Liver (tissue), 9 donors: ENCODE measurements around the gene SHF. TPM values are rescaled to one million over a fixed set of nuclear protein-coding genes. Genes with fewer than 3 reads are reported as not detected.

ENCODE experiments used
- DNase-seq: peaks from one replicate; pipeline ENCODE4 v3.0.0-alpha.2; 2017; ENCODE audit warnings: low spot score
- H3K27ac ChIP-seq, 2 donors: one replicate each; pipeline ENCODE4 v1.7.0; 2013; ENCODE audit warnings: inconsistent platforms in 2 of 2, low read length in 2 of 2, control low read depth in 1 of 2, low read depth in 1 of 2, mild to moderate bottlenecking in 1 of 2
- H3K27me3 ChIP-seq, 4 donors: one replicate each; pipeline versions ENCODE4 v1.6.1 to v1.7.0; 2013; ENCODE audit warnings: low read length in 3 of 4, inconsistent platforms in 1 of 4, mild to moderate bottlenecking in 1 of 4, moderate library complexity in 1 of 4; ENCODE audit not compliant: control insufficient read depth in 4 of 4, insufficient read depth in 4 of 4
- H3K36me3 ChIP-seq, 4 donors: one replicate each; pipeline versions ENCODE4 v1.6.1 to v1.7.0; 2013; ENCODE audit warnings: low read length in 3 of 4, mild to moderate bottlenecking in 3 of 4, low read depth in 1 of 4, moderate library complexity in 1 of 4; ENCODE audit not compliant: control insufficient read depth in 4 of 4, insufficient read depth in 3 of 4
- H3K4me1 ChIP-seq, 4 donors: one replicate each; pipeline versions ENCODE4 v1.6.1 to v1.7.0; 2013; ENCODE audit warnings: low read length in 3 of 4, mild to moderate bottlenecking in 3 of 4, moderate library complexity in 1 of 4; ENCODE audit not compliant: control insufficient read depth in 4 of 4, insufficient read depth in 4 of 4
- H3K4me3 ChIP-seq, 3 donors: one replicate each; pipeline versions ENCODE4 v1.6.1 to v1.7.0; 2013; ENCODE audit warnings: low read length in 3 of 3, control low read depth in 1 of 3, low read depth in 1 of 3, mild to moderate bottlenecking in 1 of 3
- H3K9ac ChIP-seq, 2 donors: one replicate each; pipeline ENCODE4 v1.7.0; 2013; ENCODE audit warnings: low read length in 2 of 2, mild to moderate bottlenecking in 2 of 2, moderate library complexity in 2 of 2, control low read depth in 1 of 2, low read depth in 1 of 2
- H3K9me3 ChIP-seq, 4 donors: one replicate each; pipeline versions ENCODE4 v1.6.1 to v1.7.0; 2013; ENCODE audit warnings: low read length in 3 of 4; ENCODE audit not compliant: control insufficient read depth in 4 of 4
- EGR1 ChIP-seq, 2 donors: IDR thresholded peaks; 2 replicates each; pipeline ENCODE4 v1.6.1; 2016 to 2018; ENCODE audit warnings: antibody characterized with exemption in 2 of 2, low read depth in 2 of 2
- FOXA1 ChIP-seq: IDR thresholded peaks from 2 replicates; pipeline ENCODE4 v1.6.1; 2016; ENCODE audit warnings: antibody characterized with exemption
- FOXA2 ChIP-seq: IDR thresholded peaks from 2 replicates; pipeline ENCODE4 v1.6.1; 2016; ENCODE audit warnings: antibody characterized with exemption
- GABPA ChIP-seq, 2 donors: IDR thresholded peaks in 1 of 2; conservative IDR thresholded peaks in 1 of 2; 2 replicates each; pipeline ENCODE4 v1.6.1; 2016; ENCODE audit warnings: antibody characterized with exemption in 2 of 2, mild to moderate bottlenecking in 1 of 2, moderate library complexity in 1 of 2
- HNF4A ChIP-seq, 2 donors: conservative IDR thresholded peaks; 2 replicates each; pipeline ENCODE4 v1.6.1; 2016; ENCODE audit warnings: antibody characterized with exemption in 2 of 2, mild to moderate bottlenecking in 2 of 2
- HNF4G ChIP-seq: IDR thresholded peaks from 2 replicates; pipeline ENCODE4 v1.6.1; 2016; ENCODE audit warnings: antibody characterized with exemption
- JUND ChIP-seq, 2 donors: IDR thresholded peaks; 2 replicates each; pipeline ENCODE4 v1.6.1; 2016; ENCODE audit warnings: antibody characterized with exemption in 2 of 2
- NR2F2 ChIP-seq: IDR thresholded peaks from 2 replicates; pipeline ENCODE4 v1.6.1; 2016; ENCODE audit warnings: antibody characterized with exemption
- RAD21 ChIP-seq, 2 donors: IDR thresholded peaks; 2 replicates each; pipeline ENCODE4 v1.6.1; 2016; ENCODE audit warnings: antibody characterized with exemption in 2 of 2, mild to moderate bottlenecking in 2 of 2
- RXRA ChIP-seq, 2 donors: IDR thresholded peaks; 2 replicates each; pipeline ENCODE4 v1.6.1; 2017 to 2018; ENCODE audit warnings: antibody characterized with exemption in 2 of 2, mild to moderate bottlenecking in 1 of 2
- SP1 ChIP-seq: IDR thresholded peaks from 2 replicates; pipeline ENCODE4 v1.6.1; 2018; ENCODE audit warnings: antibody characterized with exemption, mild to moderate bottlenecking
- TAF1 ChIP-seq: conservative IDR thresholded peaks from 2 replicates; pipeline ENCODE4 v1.6.1; 2016; ENCODE audit warnings: antibody characterized with exemption, mild to moderate bottlenecking
- YY1 ChIP-seq: IDR thresholded peaks from 2 replicates; pipeline ENCODE4 v1.6.1; 2016; ENCODE audit warnings: antibody characterized with exemption, mild to moderate bottlenecking
- WGBS: extraction: QIAGEN DNeasy Blood & Tissue Kit; methylation state at CpG from one replicate; pipeline ENCODE4 v1.1.7; 2013; 5-methylcytosine and 5-hydroxymethylcytosine counted together
- polyA plus RNA-seq, 2 donors: library from polyadenylated mRNA; stranded (reverse) in 1 of 2; unstranded in 1 of 2; fragments of 200-250 nt in 1 of 2; fragments of >200 nt in 1 of 2; fragmentation: Nextera tagmentation in 1 of 2; extraction: Ambion mirVana in 1 of 2; gene quantifications; one replicate each; pipeline versions ENCODE4 v1.2.1 to v1.2.3, GENCODE V29; 2013 to 2015
- total RNA-seq, 2 donors: library from RNA; depleted of rRNA; stranded (reverse); fragments of >200 nt; gene quantifications; one replicate each; pipeline ENCODE4 v1.2.3, GENCODE V29; 2014
- TF ChIP-seq, protein P1 (sequence below): fragments of 150-350 bp; IDR thresholded peaks from 2 replicates; pipeline ENCODE4 v1.5.1; 2017; ENCODE audit warnings: improper control_type of control experiment, low read depth, low read length; ENCODE audit not compliant: missing input control
- TF ChIP-seq, protein P2 (sequence below): IDR thresholded peaks from 2 replicates; pipeline ENCODE4 v1.6.1; 2016; ENCODE audit warnings: antibody characterized with exemption
- TF ChIP-seq, protein P3 (sequence below): IDR thresholded peaks from 2 replicates; pipeline ENCODE4 v1.6.1; 2016; ENCODE audit warnings: antibody characterized with exemption
- TF ChIP-seq, protein P4 (sequence below): IDR thresholded peaks from 2 replicates; pipeline ENCODE4 v1.6.1; 2016; ENCODE audit warnings: antibody characterized with exemption
- TF ChIP-seq, protein P5 (sequence below): IDR thresholded peaks from 2 replicates; pipeline ENCODE4 v1.6.1; 2016; ENCODE audit warnings: antibody characterized with exemption, mild to moderate bottlenecking
- donor health status: healthy.
- donor health status: healthy.
- donor health status: healthy.
- donor health status: healthy.
- donor health status: healthy.

Gene SHF
- total and polyA plus RNA-seq, 4 donors = 4.7 to 15.7 (median 10.1) TPM

DNA sequence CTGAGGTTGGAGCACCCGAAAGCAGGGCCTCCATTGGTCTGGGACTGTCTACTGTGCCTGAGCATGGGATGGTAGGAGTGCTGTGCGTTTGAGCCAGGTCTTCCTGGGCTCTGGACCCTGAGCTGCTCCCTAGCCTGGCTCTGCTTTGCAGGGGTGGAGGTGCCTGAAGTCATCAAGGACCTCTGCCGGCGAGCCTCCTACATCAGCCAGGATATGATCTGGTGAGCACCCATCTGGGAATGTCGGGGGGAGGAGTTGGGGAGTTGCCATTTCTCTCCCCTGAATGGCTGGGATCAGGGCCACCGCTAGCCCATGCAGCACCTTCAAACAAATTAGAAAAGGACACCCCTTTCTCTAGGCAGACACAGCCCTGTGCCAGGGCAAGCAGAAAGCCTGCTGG is 37.3 kb downstream of the SHF start:
- Histone ChIP-seq H3K9me3 (no peaks in the 10 kb centered on the region), H3K4me1 (no peaks in the 10 kb centered on the region), H3K9ac (no peak overlapping the region), H3K36me3 (no peaks in the 10 kb centered on the region), H3K27me3 (no peaks in the 10 kb centered on the region), H3K4me3 (no peak overlapping the region), H3K27ac (no peak overlapping the region)
- no peak for DNase-seq
- WGBS = 88% methylated on average over 6 of the region's 6 CpGs
- TF ChIP-seq JUND (IDR thresholded peaks at IDR 0.05) (no peak), FOXA2 (no peak), HNF4G (no peak), RXRA (IDR thresholded peaks at IDR 0.05) (no peak), RAD21 (IDR thresholded peaks at IDR 0.05) (no peak), GABPA (IDR thresholded peaks at IDR 0.05 in 1 of 2, conservative IDR thresholded peaks at IDR 0.05 in 1 of 2) (no peak), EGR1 (IDR thresholded peaks at IDR 0.05; ENCODE audit: low read depth in 2 of 2) (no peak), NR2F2 (no peak), HNF4A (conservative IDR thresholded peaks at IDR 0.05) (no peak), FOXA1 (no peak)
- TF ChIP-seq, protein P1, sequence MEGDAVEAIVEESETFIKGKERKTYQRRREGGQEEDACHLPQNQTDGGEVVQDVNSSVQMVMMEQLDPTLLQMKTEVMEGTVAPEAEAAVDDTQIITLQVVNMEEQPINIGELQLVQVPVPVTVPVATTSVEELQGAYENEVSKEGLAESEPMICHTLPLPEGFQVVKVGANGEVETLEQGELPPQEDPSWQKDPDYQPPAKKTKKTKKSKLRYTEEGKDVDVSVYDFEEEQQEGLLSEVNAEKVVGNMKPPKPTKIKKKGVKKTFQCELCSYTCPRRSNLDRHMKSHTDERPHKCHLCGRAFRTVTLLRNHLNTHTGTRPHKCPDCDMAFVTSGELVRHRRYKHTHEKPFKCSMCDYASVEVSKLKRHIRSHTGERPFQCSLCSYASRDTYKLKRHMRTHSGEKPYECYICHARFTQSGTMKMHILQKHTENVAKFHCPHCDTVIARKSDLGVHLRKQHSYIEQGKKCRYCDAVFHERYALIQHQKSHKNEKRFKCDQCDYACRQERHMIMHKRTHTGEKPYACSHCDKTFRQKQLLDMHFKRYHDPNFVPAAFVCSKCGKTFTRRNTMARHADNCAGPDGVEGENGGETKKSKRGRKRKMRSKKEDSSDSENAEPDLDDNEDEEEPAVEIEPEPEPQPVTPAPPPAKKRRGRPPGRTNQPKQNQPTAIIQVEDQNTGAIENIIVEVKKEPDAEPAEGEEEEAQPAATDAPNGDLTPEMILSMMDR = no peak
- TF ChIP-seq, protein P2, sequence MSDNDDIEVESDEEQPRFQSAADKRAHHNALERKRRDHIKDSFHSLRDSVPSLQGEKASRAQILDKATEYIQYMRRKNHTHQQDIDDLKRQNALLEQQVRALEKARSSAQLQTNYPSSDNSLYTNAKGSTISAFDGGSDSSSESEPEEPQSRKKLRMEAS = no peak
- TF ChIP-seq, protein P3, sequence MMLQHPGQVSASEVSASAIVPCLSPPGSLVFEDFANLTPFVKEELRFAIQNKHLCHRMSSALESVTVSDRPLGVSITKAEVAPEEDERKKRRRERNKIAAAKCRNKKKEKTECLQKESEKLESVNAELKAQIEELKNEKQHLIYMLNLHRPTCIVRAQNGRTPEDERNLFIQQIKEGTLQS = no peak
- TF ChIP-seq, protein P4, sequence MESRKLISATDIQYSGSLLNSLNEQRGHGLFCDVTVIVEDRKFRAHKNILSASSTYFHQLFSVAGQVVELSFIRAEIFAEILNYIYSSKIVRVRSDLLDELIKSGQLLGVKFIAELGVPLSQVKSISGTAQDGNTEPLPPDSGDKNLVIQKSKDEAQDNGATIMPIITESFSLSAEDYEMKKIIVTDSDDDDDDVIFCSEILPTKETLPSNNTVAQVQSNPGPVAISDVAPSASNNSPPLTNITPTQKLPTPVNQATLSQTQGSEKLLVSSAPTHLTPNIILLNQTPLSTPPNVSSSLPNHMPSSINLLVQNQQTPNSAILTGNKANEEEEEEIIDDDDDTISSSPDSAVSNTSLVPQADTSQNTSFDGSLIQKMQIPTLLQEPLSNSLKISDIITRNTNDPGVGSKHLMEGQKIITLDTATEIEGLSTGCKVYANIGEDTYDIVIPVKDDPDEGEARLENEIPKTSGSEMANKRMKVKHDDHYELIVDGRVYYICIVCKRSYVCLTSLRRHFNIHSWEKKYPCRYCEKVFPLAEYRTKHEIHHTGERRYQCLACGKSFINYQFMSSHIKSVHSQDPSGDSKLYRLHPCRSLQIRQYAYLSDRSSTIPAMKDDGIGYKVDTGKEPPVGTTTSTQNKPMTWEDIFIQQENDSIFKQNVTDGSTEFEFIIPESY = no peak
- TF ChIP-seq, protein P5, sequence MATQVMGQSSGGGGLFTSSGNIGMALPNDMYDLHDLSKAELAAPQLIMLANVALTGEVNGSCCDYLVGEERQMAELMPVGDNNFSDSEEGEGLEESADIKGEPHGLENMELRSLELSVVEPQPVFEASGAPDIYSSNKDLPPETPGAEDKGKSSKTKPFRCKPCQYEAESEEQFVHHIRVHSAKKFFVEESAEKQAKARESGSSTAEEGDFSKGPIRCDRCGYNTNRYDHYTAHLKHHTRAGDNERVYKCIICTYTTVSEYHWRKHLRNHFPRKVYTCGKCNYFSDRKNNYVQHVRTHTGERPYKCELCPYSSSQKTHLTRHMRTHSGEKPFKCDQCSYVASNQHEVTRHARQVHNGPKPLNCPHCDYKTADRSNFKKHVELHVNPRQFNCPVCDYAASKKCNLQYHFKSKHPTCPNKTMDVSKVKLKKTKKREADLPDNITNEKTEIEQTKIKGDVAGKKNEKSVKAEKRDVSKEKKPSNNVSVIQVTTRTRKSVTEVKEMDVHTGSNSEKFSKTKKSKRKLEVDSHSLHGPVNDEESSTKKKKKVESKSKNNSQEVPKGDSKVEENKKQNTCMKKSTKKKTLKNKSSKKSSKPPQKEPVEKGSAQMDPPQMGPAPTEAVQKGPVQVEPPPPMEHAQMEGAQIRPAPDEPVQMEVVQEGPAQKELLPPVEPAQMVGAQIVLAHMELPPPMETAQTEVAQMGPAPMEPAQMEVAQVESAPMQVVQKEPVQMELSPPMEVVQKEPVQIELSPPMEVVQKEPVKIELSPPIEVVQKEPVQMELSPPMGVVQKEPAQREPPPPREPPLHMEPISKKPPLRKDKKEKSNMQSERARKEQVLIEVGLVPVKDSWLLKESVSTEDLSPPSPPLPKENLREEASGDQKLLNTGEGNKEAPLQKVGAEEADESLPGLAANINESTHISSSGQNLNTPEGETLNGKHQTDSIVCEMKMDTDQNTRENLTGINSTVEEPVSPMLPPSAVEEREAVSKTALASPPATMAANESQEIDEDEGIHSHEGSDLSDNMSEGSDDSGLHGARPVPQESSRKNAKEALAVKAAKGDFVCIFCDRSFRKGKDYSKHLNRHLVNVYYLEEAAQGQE = no peak

DNA sequence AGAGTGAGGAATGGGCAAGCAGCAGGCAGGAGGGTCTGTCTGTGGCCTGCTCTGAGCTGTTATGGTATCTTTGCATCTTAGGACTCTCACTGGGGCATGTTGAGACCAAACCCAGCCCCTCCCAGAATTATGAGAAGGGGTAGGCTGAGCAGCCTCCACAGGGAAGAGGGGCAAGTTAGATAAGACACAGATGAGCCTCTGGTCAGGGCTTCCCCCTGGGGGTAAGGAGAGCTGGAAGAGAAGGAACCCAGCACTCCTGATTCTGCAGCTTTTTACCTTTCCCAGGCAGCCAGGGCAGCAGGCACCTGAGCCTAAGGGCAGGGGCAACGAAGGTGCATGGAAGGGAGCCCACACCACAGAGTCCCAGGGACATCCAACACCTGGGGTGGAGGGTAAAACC is 38.7 kb downstream of the SHF start:
- Histone ChIP-seq H3K27me3 (no peaks in the 10 kb centered on the region), H3K9ac (no peak overlapping the region), H3K4me3 (no peak overlapping the region), H3K9me3 (no peaks in the 10 kb centered on the region), H3K27ac (no peak overlapping the region), H3K36me3 (no peaks in the 10 kb centered on the region), H3K4me1 (no peaks in the 10 kb centered on the region)
- no peak for TF ChIP-seq JUND (IDR thresholded peaks at IDR 0.05)
- no peak for TF ChIP-seq TAF1
- TF ChIP-seq, protein P3 = no peak
- TF ChIP-seq SP1 = no peak
- TF ChIP-seq EGR1 (IDR thresholded peaks at IDR 0.05; ENCODE audit: low read depth in 2 of 2) = no peak
- TF ChIP-seq HNF4G = no peak
- TF ChIP-seq, protein P1 = no peak
- TF ChIP-seq YY1 = no peak
- TF ChIP-seq HNF4A (conservative IDR thresholded peaks at IDR 0.05) = no peak
- no peak for TF ChIP-seq GABPA (IDR thresholded peaks at IDR 0.05 in 1 of 2, conservative IDR thresholded peaks at IDR 0.05 in 1 of 2)
- no peak for TF ChIP-seq FOXA2
- 90% methylated on average over 1 of the region's 1 CpG for WGBS
- no peak for DNase-seq
